Superior temporal gyrus (tissue), 1 donor: Measurements from ENCODE around the gene TCP1.
"Not testable (repeated sequence)": the region's sequence is repeated elsewhere in the genome, so short reads cannot be mapped to it uniquely, and the experiment has no call there.

Source experiments
- DNase-seq: peaks from one replicate; pipeline ENCODE4 v3.0.0-alpha.2; 2016; ENCODE audit errors: extremely low spot score

Gene TCP1

GRCh38 chr6:159789377-159790148, at the start of gene TCP1:
Gene TCP1, minus strand, starts transcription at chr6:159789602. Its CDS starts 134 bp downstream, at chr6:159789468.
- DNase-seq = peak; percentile 100

GRCh38 chr6:159838020-159838744, 48.8 kb upstream of the TCP1 start:
- DNase-seq = no peak

GRCh38 chr6:159837511-159837910, 48.1 kb upstream of the TCP1 start:
- DNase-seq = no peak

- DNase-seq = no peak
Measured at GRCh38 chr6:159836718-159837490, 47.5 kb upstream of the TCP1 start.

GRCh38 chr6:159833997-159834603, 44.7 kb upstream of the TCP1 start:
- no peak for DNase-seq

- DNase-seq = no peak
Measured at GRCh38 chr6:159833556-159833955, 44.2 kb upstream of the TCP1 start.

GRCh38 chr6:159832946-159833345, 43.5 kb upstream of the TCP1 start:
- DNase-seq = no peak

- no peak for DNase-seq
Measured at GRCh38 chr6:159831373-159831679, 41.9 kb upstream of the TCP1 start.

GRCh38 chr6:159830501-159831372, 41.3 kb upstream of the TCP1 start:
- DNase-seq = no peak

- no peak for DNase-seq
Measured at GRCh38 chr6:159829526-159829925, 40.1 kb upstream of the TCP1 start.

GRCh38 chr6:159828074-159828473, 38.7 kb upstream of the TCP1 start:
- DNase-seq = no peak

- no peak for DNase-seq
Measured at GRCh38 chr6:159826968-159827647, 37.7 kb upstream of the TCP1 start.

GRCh38 chr6:159826004-159826403, 36.6 kb upstream of the TCP1 start:
- DNase-seq = no peak

GRCh38 chr6:159824690-159825089, 35.3 kb upstream of the TCP1 start:
- DNase-seq = not testable (repeated sequence)

GRCh38 chr6:159823953-159824352, 34.6 kb upstream of the TCP1 start:
- no peak for DNase-seq

GRCh38 chr6:159821726-159822125, 32.3 kb upstream of the TCP1 start:
- no peak for DNase-seq

- no peak for DNase-seq
Measured at GRCh38 chr6:159821122-159821521, 31.7 kb upstream of the TCP1 start.

- DNase-seq = no peak
Measured at GRCh38 chr6:159819932-159820640, 30.7 kb upstream of the TCP1 start.

GRCh38 chr6:159819098-159819497, 29.7 kb upstream of the TCP1 start:
- DNase-seq = no peak
